Ammon's horn (tissue), 1 donor: ENCODE results near the gene NOSTRIN.

Experiments used
- DNase-seq: peaks from one replicate; pipeline ENCODE4 v3.0.0-alpha.2; 2016; ENCODE audit warnings: low spot score

NOSTRIN gene

DNA sequence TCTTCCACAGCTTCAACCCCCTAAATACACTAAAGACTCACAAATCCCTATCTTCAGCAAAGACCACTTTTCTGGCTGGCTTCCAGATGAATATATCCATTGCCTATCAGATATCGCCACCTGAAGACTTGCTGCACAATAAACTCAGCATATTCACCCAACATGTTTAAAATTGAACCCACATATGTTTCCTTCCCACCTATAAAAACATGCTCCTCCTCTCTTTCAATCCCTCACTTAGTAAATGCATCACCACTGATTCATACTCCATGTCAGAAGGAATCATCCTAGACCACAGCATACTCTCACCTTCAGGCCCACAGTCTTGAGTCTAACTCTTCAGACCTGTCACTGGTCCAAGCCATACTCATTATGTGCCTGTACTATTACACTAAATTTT is 82.5 kb downstream of the NOSTRIN start:
- DNase-seq: no peak

DNA sequence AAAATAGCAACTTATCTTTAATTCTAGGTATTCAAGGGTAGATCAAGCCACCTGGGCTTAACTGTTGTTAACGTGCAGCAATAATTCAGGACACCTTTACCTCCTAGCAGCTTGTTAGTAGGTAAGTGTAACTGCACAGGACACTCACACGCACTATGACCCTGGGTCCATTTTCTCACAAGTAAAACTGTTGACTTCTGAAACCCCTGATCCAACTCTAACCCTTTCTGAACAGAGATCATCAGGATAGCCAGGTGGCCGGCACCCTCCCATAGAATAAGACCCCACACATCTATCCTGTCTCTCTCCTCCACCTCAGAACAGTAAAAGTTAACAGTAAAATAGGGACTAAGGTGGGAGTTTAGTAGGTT is 87.2 kb downstream of the NOSTRIN start:
- no peak for DNase-seq

GRCh38 chr2:168890006-168890782 is 87.8 kb downstream of the NOSTRIN start, which contains the start of gene SPC25:
Gene SPC25 (minus strand): TSS chr2:168890430. CDS start chr2:168889519, 911 bp downstream.
- peak; percentile 93 for DNase-seq

DNA sequence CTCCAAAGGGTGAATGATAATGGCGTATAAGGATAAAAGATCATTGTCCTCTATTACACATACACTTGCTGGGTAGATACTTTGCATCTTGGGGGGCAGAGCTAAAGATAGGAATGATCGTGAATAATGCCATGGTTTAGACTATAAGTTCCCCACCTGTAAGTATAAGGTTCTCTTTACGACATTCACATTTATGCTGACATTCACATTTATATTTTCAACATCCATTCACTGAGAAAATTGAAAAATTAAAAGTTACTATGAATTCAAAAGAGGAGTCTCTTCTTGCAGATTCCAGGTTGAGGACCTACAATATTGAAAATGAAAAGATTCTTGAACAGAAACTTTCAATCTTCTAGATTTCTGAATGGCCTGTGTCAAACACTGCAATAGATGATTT is 89.9 kb downstream of the NOSTRIN start:
- no peak for DNase-seq

- DNase-seq: no peak
Observed at GRCh38 chr2:168894101-168894500, 91.7 kb downstream of the NOSTRIN start.

DNA sequence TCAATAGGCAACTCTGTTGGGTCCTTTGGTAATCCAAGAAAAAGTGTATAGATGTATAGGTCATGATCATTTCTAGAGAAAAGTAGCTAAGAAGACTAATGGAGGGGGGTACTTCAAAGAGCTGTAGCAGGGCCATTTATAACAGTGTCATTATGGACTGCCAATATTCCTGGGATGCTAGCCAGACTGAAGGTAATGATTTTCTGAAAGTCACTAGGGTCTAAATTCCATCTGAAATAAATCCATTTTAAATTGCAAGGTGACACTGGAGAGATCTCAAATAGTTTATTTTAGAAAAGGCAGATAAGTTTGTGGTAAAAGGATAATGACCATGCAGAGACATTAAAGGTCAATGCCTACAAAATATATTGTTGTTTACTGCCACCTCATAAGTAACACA is 92.3 kb downstream of the NOSTRIN start:
- no peak for DNase-seq

DNA sequence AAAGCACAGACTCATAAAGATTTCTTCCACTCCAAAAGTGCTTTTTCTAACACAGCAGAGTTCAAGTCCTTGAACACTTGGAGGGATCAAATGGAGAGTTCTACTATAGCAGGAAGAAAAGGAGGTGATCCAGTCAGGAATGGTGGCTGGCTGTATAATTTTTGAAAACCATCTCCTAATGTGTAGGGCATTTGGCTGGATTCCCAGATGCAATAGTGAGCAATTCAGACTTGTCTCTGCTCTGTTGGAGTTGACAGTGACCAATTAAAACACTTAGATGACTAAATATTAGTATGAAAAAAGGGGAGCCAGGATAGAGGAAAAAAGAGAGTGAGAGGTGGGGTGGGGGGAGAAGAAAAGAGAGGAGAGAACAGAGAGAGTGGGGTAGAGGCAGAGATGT is 93.3 kb downstream of the NOSTRIN start:
- DNase-seq: no peak

DNA sequence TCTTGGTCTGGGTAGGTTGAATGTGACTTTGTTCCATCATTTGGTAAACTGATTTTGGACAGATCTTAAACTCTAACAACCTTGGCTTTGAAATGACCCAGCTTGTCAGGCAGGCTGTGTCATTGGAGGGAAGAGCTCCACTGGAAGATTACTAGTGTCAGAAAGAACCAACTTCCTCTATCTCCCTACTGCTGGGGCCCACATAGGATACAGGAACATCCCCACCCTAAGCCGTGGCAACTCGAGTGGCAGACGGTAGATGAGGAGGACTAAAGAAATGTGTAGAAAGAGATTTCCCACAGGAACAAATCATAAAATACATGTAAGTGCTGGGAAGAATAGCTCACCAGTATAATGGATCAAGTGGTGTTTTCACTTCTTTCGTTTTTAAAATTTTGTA is 94.3 kb downstream of the NOSTRIN start:
- DNase-seq: no peak

GRCh38 chr2:168897449-168897848 is 95.0 kb downstream of the NOSTRIN start:
- DNase-seq: no peak

DNA sequence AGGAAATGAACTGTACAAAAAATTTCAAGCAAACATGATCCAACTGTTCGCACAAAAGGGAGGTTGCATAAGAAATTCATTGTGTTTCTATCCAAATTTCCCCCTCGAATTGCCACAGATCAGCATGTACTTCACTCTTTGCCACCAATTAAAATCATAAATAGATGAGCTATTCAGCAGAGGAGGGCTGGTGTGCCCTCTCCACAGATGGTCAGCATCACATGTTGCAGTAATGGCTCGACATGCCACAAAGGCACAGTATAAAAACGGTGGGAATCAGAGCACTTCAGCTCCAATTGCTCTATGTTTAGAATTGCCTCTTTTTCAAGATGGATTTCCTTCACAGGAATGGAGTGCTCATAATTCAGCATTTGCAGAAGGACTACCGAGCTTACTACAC is 98.6 kb downstream of the NOSTRIN start, which contains the start of gene G6PC2:
Gene G6PC2, plus strand, starts transcription at position 289 of the 400 bp plus-strand sequence. Its CDS starts 41 bp downstream, at position 330.
- peak; percentile 79 for DNase-seq

GRCh38 chr2:168903888-168904287 is 101.5 kb downstream of the NOSTRIN start:
- no peak for DNase-seq

GRCh38 chr2:168904358-168904757 is 101.9 kb downstream of the NOSTRIN start:
- no peak for DNase-seq

GRCh38 chr2:168907940-168908662 is 105.7 kb downstream of the NOSTRIN start:
- DNase-seq: no peak

DNA sequence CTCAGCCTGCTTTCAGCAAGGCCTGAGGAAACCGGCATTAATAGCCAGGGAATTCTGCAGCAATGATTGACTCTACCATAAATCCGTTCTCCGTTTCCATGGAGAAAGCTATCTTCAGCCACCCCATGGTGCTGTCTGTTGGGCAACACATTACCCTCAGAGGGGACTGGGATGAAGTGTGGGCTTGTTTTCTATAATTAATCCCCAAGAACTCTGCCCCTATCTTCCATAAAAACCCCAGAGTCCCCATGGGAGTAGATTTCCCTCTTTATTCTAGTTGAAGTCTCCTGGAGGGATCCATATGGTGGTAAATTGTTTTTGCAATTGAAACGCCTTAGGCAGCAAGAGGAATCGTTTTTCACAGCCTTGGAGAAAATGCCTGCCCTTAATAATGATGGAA is 107.9 kb downstream of the NOSTRIN start:
- no peak for DNase-seq

- no peak for DNase-seq
Observed at GRCh38 chr2:168912466-168912865, 110.0 kb downstream of the NOSTRIN start.

GRCh38 chr2:168912901-168913369 is 110.5 kb downstream of the NOSTRIN start:
- peak; percentile 54 for DNase-seq

- DNase-seq: no peak
Observed at GRCh38 chr2:168913495-168913894, 111.1 kb downstream of the NOSTRIN start.
